ENCODE data around the gene CFAP210.
"Not testable (repeated sequence)": the region's sequence is repeated elsewhere in the genome, so short reads cannot be mapped to it uniquely, and the experiment has no call there.

CFAP210 gene

GRCh38 chr2:169599568-169599967 is 94.6 kb downstream of the CFAP210 start:
- no peak for TF ChIP-seq CTCF (conservative IDR thresholded peaks at IDR 0.05; ENCODE audit: low read depth, low read length)
- peaks cover 89% of the 10 kb centered on the region for H3K79me2 ChIP-seq (ENCODE audit: insufficient read depth, low read depth)
- peaks cover 9% of the 10 kb centered on the region; the same call in 1 of the 2 replicates for H4K20me1 ChIP-seq (ENCODE audit: insufficient read depth)

GRCh38 chr2:169598982-169599381 is 95.2 kb downstream of the CFAP210 start:
- Histone ChIP-seq H2AFZ (ENCODE audit: low read depth) (no peak overlapping the region), H3K9ac (no peak overlapping the region), H3K79me2 (ENCODE audit: insufficient read depth, low read depth) (peaks cover 89% of the 10 kb centered on the region), H3K27ac (no peak overlapping the region), H3K27me3 (ENCODE audit: insufficient read depth, low read depth) (no peaks in the 10 kb centered on the region), H3K36me3 (ENCODE audit: insufficient read depth) (peaks cover 4% of the 10 kb centered on the region; the same call in 1 of the 2 replicates), H3K4me3 (IDR thresholded peaks at IDR 0.05; ENCODE audit: insufficient read depth, low read depth, low read length) (no peak overlapping the region), H3K4me1 (ENCODE audit: low read depth, poor library complexity, severe bottlenecking) (no peaks in the 10 kb centered on the region), H3K4me2 (no peak overlapping the region), H4K20me1 (ENCODE audit: insufficient read depth) (peaks cover 9% of the 10 kb centered on the region; the same call in 1 of the 2 replicates)
- TF ChIP-seq CTCF (conservative IDR thresholded peaks at IDR 0.05; ENCODE audit: low read depth, low read length), result no peak

More at GRCh38 chr2:169599568-169599967, 94.6 kb downstream of the CFAP210 start:
- no peaks in the 10 kb centered on the region for H3K27me3 ChIP-seq (ENCODE audit: insufficient read depth, low read depth)
- H3K27ac ChIP-seq, result no peak overlapping the region
- H2AFZ ChIP-seq (ENCODE audit: low read depth), result no peak overlapping the region
- no peaks in the 10 kb centered on the region for H3K4me1 ChIP-seq (ENCODE audit: low read depth, poor library complexity, severe bottlenecking)
- no peak overlapping the region for H3K4me3 ChIP-seq (IDR thresholded peaks at IDR 0.05; ENCODE audit: insufficient read depth, low read depth, low read length)
- peaks cover 5% of the 10 kb centered on the region; the same call in 1 of the 2 replicates for H3K36me3 ChIP-seq (ENCODE audit: insufficient read depth)
- no peak overlapping the region for H3K4me2 ChIP-seq
- no peak overlapping the region for H3K9ac ChIP-seq

GRCh38 chr2:169596546-169596945 is 97.7 kb downstream of the CFAP210 start:
- H3K4me1 ChIP-seq (ENCODE audit: low read depth, poor library complexity, severe bottlenecking); H3K4me2 ChIP-seq; H4K20me1 ChIP-seq (ENCODE audit: insufficient read depth); H3K36me3 ChIP-seq (ENCODE audit: insufficient read depth); H3K9ac ChIP-seq; H2AFZ ChIP-seq (ENCODE audit: low read depth); H3K4me3 ChIP-seq (IDR thresholded peaks at IDR 0.05; ENCODE audit: insufficient read depth, low read depth, low read length); H3K27ac ChIP-seq; H3K27me3 ChIP-seq (ENCODE audit: insufficient read depth, low read depth): not testable (repeated sequence)
- peaks cover 93% of the 10 kb centered on the region for H3K79me2 ChIP-seq (ENCODE audit: insufficient read depth, low read depth)

Data from KMS-11 (cell line).